HG03460 (cell line): ENCODE measurements around the gene HLA-B.
A peak's percentile ranks its signal among the peaks of the same experiment; 100 is the strongest.
"Not testable (repeated sequence)": the region's sequence is repeated elsewhere in the genome, so short reads cannot be mapped to it uniquely, and the experiment has no call there.

Experiments used
- ATAC-seq: cut with Tn5 transposase; IDR thresholded peaks from one replicate; pipeline ENCODE4 v1.9.1; 2021; ENCODE audit not compliant: unreplicated experiment

The HLA-B gene

DNA sequence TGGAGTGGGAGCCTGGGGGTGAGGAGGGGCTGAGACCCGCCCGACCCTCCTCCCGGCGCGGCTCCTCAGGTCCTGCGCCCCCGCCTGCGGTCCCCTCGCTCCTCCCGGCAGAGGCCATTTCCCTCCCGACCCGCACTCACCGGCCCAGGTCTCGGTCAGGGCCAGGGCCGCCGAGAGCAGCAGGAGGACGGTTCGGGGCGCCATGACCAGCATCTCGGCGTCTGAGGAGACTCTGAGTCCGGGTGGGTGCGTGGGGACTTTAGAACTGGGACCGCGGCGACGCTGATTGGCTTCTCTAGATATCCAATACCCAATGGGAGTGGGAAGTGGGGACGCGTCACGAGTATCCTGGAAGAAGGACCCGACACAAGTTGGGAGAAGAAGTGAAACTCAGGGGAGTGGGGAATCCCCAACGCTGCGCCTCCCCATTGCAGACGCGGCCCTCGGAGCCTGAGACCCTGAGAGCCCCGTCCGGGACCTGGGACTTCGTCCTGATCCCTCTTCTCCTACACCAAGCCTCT is at the start of gene HLA-B:
Gene HLA-B (minus strand): TSS at position 234 of the 521 bp plus-strand sequence. CDS start 21 bp downstream, at position 213.
- ATAC-seq = peak; percentile 74

DNA sequence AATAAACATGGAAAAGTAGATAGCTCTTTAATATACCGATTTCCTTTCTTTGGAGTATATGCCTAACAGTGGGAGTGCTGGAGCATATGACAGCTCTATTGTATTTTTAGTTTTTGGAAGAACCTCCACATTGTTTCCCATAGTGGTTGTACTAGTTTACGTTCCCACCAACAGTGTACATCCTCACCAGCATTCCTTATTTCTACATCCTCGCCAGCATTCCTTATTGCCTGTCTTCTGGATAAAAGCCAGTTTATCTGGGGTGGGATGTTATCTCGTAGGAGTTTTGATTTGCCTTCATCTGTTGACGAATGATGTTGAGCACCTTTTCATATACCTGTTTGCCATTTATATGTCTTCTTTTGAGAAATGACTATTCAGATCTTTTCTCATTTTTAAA is 49.0 kb upstream of the HLA-B start:
- ATAC-seq = no peak

DNA sequence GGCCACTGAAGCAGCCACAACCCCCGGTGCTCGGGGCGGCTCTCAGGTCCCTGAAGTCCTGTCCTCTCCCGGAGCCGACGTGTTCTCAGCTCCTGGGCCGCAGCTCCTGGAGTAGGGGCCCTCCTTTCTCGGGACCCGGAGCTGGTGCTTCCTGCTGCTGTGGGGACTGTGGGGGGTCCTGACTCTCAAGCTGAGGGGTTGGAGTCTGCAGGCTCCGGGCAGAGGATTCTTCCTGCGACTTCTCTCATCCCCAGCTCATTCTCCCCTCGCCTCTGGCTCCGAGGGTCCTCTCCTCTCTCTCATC is 47.0 kb upstream of the HLA-B start:
- ATAC-seq = not testable (repeated sequence)

DNA sequence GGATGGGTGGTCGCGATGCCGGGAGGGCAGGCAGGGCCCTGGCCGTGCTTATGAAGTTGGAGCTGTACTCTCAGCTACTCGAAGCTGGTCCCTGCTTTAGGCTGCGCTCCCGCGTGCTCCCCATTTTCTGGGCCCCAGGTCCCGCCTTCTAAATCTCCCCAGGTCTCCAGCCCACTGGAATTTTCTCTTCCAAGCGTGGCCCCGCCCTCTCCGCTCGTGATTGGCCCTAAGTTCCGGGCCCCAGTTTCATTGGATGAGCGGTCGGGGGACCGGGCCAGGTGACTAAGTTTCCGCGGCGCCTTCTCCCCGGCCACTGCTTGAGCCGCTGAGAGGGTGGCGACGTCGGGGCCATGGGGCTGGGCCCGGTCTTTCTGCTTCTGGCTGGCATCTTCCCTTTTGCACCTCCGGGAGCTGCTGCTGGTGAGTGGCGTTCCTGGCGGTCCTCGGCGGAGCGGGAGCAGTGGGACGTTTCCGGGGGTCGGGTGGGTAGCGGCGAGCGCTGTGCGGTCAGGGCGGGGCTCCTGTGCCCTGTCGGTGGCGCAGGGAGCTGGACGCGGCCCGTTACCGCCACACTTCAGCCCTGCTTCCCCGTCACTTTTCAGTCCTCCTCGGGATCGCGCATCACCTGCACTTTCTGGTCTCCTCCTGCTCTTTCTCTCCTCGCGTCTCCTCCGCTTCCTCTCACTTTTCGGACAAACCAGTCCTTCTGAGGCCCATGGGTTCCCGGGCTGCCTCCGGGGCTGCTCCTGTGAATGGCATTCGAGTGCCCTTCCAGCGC is 46.5 kb upstream of the HLA-B start, which contains the start of gene MICA:
Gene MICA (plus strand): TSS at position 313 of the 778 bp plus-strand sequence. CDS start 38 bp downstream, at position 351.
- ATAC-seq = peak; percentile 51

DNA sequence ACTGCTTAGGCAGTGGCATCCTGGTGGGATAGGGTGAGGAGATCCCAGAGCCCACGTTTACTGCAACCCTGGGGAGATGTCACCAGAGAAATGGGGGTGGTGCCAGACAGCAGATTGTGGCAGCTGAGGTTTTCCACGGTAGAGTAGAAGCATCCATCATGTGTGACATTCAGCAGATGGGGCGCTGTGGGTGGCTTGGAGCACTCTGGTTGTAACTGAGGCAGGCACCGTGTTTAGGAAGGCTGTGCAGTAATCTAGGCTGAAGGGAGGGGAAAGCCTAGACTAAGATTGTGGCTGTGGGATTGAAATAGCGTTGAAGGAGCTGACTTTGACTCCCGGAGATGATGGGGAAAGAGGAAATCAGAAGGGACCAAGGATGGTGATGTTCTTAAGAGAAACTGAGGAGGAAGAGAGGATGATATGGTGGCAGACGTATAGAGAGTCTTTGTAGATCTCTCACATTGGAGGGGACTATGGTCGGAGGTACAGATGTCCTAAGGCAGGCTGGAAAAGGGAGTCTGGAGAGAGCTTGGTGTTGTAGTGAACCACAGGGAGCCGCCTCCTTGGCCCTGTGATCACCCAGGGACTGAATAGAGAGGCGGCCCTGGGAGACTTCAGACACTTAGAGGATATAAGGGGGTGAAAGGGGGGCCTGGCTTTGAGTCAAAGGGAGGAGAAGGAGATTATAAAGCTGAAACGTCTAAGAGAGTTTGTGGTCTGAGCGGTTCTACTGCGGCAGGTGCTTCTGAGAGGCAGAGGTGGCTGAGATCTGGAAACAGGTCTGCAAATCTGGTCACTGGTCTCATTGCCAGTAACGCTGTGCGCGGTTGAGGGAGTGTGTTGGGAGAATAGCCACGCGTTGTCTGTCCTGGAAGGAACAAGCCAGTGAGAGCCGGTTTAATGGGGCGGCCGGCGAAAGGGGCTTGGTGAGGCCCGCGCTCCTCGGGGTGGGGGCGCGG is 45.6 kb upstream of the HLA-B start:
- ATAC-seq = peak; percentile 17

DNA sequence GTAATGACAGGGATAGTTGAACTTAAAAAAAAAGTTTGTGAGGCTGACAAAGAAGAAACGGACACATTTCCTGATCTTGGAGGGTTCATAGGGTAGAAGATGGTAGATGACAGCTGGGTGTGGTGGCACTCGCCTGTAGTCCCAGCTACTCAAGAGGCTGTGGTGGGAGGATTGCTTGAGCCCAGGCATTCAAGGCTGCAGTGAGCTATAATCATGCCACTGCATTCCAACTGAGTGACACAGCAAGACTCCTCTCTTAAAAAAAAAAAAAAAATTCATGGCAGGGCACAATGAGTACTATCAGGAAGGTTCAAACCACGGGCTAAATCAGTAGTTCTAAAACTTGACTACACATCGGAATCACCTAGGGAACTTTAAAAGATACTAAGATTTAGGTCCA is 44.4 kb upstream of the HLA-B start:
- ATAC-seq = no peak

DNA sequence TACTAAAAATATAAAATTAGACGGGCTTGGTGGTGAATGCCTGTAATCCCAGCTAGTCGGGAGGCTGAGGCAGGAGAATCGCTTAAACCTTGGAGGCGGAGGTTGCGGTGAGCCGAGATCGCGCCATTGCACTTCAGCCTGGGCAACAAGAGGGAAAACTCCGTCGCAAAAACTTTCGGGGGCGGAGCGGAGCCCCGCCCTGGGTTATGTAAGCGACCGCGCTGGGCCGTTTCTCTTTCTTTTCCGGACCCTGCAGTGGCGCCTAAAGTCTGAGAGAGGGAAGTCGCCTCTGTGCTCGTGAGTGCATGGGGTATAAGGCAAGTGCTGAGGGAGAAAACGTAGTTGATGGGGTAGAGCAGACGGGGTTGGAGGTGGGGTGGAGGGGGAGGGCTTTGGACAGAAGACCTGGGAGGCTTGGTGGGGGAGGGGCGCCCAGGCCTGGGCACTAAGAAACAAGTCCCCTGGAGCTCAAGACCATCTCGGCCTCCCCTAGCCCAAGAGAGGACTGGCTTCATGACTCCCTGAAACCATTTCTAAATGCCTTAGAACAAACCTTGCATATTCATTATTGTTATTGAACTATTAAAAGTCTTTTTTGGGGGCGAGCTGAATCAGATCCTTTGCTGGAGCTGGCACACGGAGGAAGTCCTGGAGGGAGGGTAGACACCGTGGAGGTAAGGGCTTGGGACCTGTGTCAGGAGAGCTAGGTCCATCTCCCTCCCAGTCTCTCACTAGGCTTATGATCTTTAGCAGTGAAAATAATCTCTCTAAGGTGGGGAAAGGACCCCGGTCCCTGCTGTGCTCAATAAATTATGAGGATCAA is 43.7 kb upstream of the HLA-B start:
- peak; percentile 42 for ATAC-seq

DNA sequence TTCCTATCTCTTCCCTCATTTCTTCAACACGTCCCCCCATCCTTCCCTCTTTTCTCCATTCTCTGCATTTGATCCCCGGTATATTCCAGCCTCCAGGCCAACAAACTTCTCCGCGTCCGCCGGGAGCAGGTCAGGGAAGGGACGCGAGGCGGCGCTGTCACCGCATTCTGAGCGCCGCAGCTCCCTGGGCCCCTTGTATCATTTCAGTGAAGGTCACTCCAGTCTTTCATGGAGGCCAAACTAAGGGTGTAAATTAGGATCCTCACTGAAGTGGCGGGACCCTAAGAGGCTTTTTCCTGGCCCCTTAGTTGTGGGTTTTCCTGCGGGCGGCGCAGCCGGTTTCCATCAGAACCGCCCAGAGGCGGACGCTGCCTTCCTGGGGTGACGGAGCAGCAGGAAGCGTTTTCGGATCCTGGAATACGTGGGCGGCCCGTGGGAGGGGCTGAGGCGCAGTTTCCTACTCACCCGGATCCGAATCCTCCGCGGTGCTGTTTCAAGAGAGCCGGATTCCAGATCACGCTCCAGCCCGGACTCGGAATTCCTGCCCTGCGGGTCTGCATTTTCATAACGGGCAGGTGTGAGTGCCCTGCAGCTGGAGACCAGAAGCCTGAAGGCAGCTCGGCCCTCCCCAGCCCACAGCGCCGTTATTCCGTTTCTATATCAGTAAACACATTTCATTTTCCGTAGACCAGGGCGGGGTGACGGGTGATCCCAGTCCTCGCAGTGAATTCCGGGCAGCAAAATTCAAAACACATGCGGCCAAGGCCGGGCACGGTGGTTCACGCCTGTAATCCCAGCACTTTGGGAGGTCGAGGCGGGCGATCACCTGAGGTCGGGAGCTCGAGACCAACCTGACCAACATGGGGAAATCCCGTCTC is 42.8 kb upstream of the HLA-B start:
- ATAC-seq = no peak

DNA sequence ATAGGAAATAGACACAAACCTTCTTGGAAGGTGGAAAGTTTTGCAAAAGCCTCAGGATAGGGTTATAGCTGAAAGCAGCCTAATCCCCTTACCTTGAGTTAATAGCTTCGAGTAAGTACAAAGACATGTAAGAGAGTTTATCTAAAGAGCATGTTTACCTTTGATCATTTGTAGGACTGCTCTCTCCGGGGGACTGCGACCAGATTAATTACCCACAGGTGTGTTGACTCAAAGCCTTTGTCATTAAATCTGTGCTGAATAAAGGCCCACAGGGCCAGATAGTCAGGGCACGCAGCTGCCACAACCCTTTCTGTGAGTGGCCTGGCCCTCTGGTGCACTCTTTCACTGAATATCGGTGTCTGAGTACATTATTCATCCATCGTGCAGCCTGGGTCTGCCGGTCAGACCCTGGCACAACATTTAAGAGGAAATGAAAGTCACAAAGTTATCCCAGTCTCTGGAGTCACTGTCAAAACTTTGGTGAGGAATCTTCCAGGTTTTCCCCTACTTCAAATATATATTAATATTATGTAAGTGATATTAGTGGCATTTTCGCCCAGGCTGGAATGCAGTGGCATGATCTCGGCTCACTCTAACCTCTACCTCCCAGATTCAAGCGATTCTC is 41.0 kb upstream of the HLA-B start:
- no peak for ATAC-seq

DNA sequence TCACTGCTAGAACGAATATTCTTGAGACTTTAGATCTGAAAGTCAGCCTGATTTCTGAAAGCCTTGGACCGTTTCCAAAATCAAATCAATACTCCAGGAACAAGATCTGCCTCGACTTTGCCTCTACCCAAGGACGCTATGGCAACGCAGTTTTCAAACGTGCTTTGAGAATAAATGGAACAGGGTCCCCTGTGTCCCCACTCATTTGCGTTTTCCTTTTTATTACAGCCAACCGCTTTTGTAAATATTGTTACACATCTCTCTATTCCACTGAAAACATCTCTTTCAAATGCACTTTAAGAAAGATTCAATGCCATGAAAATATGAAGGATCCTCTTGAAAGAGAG is 40.1 kb upstream of the HLA-B start:
- not testable (repeated sequence) for ATAC-seq

DNA sequence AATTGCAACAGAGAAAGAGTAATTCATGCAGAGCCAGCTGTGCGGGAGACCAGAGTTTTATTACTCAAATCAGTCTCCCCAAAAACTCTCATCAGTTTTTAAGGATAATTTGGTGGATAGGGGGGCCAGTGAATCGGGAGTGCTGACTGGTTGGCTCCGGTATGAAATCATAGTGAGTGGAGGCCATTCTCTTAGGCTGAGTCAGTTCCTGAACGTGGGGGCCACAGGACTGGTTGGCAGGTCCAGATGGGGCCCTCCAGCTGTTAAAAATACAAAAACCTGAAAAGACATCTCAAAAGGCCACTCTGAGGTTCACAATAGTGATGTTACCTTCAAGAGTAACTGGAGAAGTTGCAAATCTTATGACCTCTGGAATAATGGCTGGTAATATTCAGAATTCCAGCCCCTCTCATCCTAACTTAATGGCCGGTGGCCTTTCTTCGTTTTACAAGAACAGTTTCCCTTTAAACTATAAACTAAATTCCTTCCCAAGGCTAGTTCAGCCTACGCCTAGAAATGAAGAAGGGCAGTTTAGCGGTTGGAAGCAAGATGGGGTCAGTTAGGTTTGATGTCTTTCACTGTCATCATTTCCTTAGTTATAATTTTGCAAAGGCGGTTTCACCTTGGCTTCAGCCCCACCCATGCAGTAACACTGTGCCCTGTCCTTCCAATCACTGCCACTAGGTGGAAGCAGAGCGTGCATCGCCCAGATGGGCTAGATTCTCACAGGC is 39.6 kb upstream of the HLA-B start:
- ATAC-seq = no peak

DNA sequence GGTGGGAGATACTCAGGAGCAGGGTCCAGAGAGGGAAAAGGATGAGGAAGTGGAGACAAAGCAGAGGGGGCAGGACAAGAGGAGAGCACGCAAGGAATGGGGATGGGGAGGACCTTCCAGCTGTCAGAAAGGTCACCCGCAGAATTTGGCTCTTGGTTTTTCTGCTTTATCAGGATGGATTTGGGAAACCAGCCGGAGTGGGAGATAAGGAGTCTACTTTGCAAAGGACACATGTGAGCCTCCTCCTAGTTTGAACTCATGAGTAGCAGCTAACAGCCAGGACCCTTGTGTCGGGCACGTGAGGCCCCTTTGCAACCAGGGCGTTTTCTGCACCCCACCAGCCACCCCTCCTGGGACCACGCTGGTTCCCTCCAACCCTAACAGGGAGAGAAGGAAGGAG is 38.9 kb upstream of the HLA-B start:
- no peak for ATAC-seq

DNA sequence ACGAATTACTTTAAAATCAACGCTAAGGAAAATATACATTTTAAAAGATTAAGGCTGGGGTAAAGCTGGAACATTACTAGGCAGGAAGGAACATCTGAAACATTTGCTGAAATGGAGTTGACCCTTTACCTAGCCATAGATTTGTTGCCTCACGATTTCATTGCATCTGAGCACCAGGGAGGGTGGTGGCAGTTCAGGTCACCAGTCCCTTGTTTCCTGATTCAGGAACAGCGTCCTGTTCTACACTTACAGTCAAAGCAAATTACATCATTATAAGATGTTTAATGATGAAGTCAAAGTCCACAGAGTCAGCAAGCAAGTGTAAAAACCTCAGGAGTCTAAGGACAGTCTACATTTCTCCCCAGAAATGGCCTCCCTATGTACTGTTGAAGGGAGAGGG is 37.4 kb upstream of the HLA-B start:
- ATAC-seq = no peak

DNA sequence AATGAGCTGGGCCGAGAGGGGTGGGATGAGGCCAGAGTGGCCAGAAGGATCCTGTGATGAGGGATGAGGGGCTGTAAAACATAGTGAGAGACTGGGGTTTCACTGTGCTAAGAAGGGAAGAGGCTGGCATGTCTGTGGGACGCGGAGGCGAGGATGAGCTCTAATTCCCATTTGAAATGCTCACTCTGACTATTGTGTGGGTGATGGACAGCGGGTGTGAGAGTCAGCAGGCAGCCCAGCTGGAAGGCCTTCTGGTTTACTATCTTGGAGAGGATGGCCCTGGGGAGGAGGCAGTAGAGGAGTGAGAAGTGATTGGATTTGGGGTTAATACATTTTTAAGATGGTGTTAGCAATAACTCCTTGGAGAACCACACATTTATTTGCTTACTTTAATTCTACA is 37.0 kb upstream of the HLA-B start:
- ATAC-seq = no peak

DNA sequence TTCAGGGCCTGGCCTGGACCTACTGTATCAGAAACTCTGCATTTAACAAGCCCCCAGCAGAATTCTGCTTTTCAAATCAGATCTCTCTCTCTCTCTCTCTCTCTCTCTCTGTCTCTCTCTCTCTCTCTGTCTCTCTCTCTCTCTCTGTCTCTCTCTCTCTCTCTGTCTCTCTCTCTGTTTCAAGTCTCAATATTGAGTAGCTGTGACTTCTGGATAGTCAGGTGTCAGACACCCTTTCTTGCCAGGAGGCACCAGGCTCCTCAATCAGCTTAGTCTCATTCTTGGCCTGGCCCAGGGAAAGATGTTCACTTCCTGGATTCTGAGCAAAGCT is 32.8 kb upstream of the HLA-B start:
- not testable (repeated sequence) for ATAC-seq

DNA sequence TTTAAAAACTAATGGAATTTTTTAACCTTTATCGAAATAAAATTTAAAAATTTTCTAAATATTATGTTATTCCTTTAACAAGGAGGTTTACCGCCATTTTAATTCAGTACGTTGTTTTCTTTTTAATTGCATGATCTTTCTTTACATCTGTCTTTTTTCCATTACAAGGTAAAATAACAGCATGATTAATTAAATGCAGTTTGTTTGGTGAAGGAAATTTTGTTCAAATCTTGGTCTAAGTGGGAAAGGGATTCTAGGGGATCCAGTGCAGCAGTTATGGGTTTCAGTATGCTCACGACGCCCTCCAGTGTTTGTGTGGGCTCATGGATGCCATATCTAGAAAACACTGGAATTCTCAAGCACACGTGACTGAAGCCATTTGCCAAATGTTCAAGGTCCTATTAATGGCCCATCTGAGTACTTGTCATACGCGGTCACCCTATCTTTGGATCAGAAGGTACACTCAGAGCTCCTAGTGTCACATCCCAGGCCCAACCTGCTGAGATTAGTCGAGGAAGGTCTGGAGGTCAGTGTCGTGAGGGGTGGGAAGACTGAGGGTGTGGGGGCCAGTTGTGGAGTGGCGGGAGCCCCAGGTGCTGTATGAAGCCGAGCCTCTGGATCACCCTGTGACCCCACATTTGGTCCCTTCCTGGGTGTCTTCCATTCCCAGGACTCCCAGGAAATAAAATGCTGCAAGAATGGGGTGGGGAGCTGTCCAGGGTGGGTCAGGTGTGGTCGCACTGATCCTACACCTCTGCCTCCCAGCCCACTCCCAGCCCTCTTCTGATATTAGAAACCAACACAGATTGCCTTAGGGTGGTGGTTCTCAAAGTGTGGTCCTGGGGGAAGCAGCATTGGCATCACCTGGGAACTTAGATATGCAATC is 32.2 kb upstream of the HLA-B start:
- not testable (repeated sequence) for ATAC-seq

DNA sequence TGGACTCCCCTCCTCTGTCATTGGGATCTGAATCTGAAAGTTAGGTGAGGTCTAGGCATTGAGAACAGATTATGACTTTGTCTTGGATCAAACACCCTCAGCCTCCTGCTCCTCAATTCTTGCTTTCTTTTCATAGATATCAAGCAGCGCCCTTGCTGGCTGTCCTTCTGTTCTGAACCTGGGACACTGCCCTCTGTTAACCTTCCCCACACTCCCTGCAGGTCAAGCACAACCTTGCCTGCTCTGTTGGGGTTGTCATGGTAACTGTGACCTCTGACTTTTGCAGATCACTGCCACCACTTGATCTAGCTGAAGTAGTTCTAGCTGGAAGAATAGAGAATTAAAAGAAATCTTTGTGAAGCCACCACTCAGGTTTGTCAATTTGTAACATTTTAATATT is 30.0 kb upstream of the HLA-B start:
- no peak for ATAC-seq

DNA sequence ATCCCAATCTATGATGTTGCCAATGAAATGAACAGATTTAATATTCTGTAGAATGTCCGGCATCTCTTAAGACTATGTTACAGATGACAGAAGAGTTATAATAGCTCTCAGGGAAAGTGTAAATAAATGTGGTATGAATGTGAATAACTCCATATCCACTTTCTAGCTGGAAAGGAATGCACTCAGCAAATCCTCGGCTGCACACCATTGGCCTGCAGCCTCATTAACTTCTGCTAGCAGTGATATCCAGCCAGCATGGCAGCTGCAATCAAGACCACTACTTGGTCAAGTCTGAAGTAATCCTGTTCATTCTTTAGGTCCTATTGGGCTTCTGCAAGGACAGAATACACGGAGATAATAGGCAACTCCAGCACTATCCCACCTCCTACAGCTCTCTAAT is 29.1 kb upstream of the HLA-B start:
- no peak for ATAC-seq
